PC-9 (cell line): Measurements from ENCODE around the gene EHMT1. TPM values are rescaled to one million over a fixed set of nuclear protein-coding genes. Genes with fewer than 3 reads are reported as not detected.

Experiments used
- BruUV-seq: library from RNA; stranded (reverse); fragments of 400-500 nt; replicated peaks from 2 replicates; lab custom pipeline; 2021; lab: Mats Ljungman, UMichigan
- CTCF ChIA-PET: fragments of 300-600 bp; sonication (Branson Sonifier 250); formaldehyde crosslinking; loops from one replicate; lab custom pipeline; 2022; ENCODE audit warnings: antibody characterized with exemption; lab: Charles Lee
- POLR2A ChIA-PET: fragments of 300-600 bp; sonication (Branson Sonifier 250); formaldehyde crosslinking; loops from one replicate; lab custom pipeline; 2022; ENCODE audit warnings: antibody characterized with exemption; ENCODE audit not compliant: unreplicated experiment; lab: Charles Lee
- DNase-seq, 2 experiments: peaks; one replicate each; pipeline versions ENCODE4 v3.0.0 to v3.0.0-alpha.2; 2015 to 2022; ENCODE audit warnings: mixed read lengths in 1 of 2
- H2AFZ ChIP-seq: fragments of 200-600 bp; sonication (generic); 2 replicates; pipeline ENCODE4 v1.8.1; 2017; ENCODE audit warnings: antibody characterized with exemption
- H3F3A ChIP-seq: fragments of 200-600 bp; sonication (generic); 2 replicates; pipeline ENCODE4 v1.8.1; 2017; ENCODE audit warnings: antibody characterized with exemption, mild to moderate bottlenecking, low read depth; ENCODE audit not compliant: insufficient read depth
- H3K27ac ChIP-seq: fragments of 200-600 bp; sonication (generic); 2 replicates; pipeline ENCODE4 v1.6.1; 2016; ENCODE audit warnings: mixed run types
- H3K27me3 ChIP-seq: fragments of 200-600 bp; sonication (generic); 2 replicates; pipeline ENCODE4 v1.6.1; 2016; ENCODE audit warnings: low read depth, mixed run types; ENCODE audit not compliant: insufficient read depth
- H3K36me3 ChIP-seq: fragments of 200-600 bp; sonication (generic); 2 replicates; pipeline ENCODE4 v1.6.1; 2016; ENCODE audit warnings: low read depth, mixed run types
- H3K4me1 ChIP-seq: fragments of 200-600 bp; sonication (generic); replicated peaks from 2 replicates; pipeline ENCODE4 v1.6.1; 2016; ENCODE audit warnings: mixed run types; ENCODE audit not compliant: insufficient read depth
- H3K4me2 ChIP-seq: fragments of 200-600 bp; sonication (generic); 2 replicates; pipeline ENCODE4 v1.6.1; 2017; ENCODE audit warnings: mixed run types
- H3K4me3 ChIP-seq: fragments of 200-600 bp; sonication (generic); 2 replicates; pipeline ENCODE4 v1.6.1; 2016; ENCODE audit warnings: mixed run types
- H3K79me2 ChIP-seq: fragments of 200-600 bp; sonication (generic); 2 replicates; pipeline ENCODE4 v1.6.1; 2017; ENCODE audit warnings: low read depth, mixed run types
- H3K9me2 ChIP-seq: fragments of 200-600 bp; sonication (generic); 2 replicates; pipeline ENCODE4 v1.8.1; 2017; ENCODE audit warnings: mild to moderate bottlenecking; ENCODE audit not compliant: insufficient read depth
- H3K9me3 ChIP-seq: fragments of 200-600 bp; sonication (generic); 2 replicates; pipeline ENCODE4 v1.8.1; 2016; ENCODE audit warnings: low read depth; ENCODE audit not compliant: insufficient read depth
- H4K20me1 ChIP-seq: fragments of 200-600 bp; sonication (generic); 2 replicates; pipeline ENCODE4 v1.8.1; 2017; ENCODE audit not compliant: insufficient read depth
- EZH2 ChIP-seq: fragments of 200-600 bp; sonication (generic); IDR thresholded peaks from 2 replicates; pipeline ENCODE4 v1.8.0; 2017; ENCODE audit warnings: antibody characterized with exemption, low read depth
- intact Hi-C: fragments of 100-400 bp; cut with micrococcal nuclease; formaldehyde crosslinking; loops from one replicate; pipeline ENCODE4 v1.10.0; 2022; ENCODE audit not compliant: unreplicated experiment
- total RNA-seq: library from RNA; stranded (reverse); gene quantifications from 2 replicates; pipeline ENCODE4 v1.2.3, GENCODE V29; 2021
- TF ChIP-seq, protein P1 (sequence below): fragments of 200-600 bp; sonication (generic); conservative IDR thresholded peaks from 2 replicates; pipeline ENCODE4 v1.6.1; 2017; ENCODE audit warnings: mixed run types, antibody characterized with exemption, mild to moderate bottlenecking, moderate library complexity

Gene EHMT1
- total RNA-seq, 1 experiment from 2014 or later = 116 TPM

GRCh38 chr9:137786511-137786920 lies 167.7 kb downstream of the EHMT1 start:
- Histone ChIP-seq H2AFZ (no peak overlapping the region), H3F3A (no peaks in the 10 kb centered on the region), H3K9me2 (no peaks in the 10 kb centered on the region), H3K4me1 (no peaks in the 10 kb centered on the region), H3K4me2 (no peak overlapping the region), H3K79me2 (no peaks in the 10 kb centered on the region), H3K27me3 (no peaks in the 10 kb centered on the region), H3K9me3 (no peaks in the 10 kb centered on the region), H3K4me3 (no peak overlapping the region), H3K27ac (no peak overlapping the region), H4K20me1 (peaks cover 5% of the 10 kb centered on the region), H3K36me3 (peaks cover 5% of the 10 kb centered on the region; the same call in 1 of the 2 replicates)
- CTCF ChIA-PET = no interaction called here
- POLR2A ChIA-PET = no interaction called here
- no TSS peak for BruUV-seq
- TF ChIP-seq, protein P1, sequence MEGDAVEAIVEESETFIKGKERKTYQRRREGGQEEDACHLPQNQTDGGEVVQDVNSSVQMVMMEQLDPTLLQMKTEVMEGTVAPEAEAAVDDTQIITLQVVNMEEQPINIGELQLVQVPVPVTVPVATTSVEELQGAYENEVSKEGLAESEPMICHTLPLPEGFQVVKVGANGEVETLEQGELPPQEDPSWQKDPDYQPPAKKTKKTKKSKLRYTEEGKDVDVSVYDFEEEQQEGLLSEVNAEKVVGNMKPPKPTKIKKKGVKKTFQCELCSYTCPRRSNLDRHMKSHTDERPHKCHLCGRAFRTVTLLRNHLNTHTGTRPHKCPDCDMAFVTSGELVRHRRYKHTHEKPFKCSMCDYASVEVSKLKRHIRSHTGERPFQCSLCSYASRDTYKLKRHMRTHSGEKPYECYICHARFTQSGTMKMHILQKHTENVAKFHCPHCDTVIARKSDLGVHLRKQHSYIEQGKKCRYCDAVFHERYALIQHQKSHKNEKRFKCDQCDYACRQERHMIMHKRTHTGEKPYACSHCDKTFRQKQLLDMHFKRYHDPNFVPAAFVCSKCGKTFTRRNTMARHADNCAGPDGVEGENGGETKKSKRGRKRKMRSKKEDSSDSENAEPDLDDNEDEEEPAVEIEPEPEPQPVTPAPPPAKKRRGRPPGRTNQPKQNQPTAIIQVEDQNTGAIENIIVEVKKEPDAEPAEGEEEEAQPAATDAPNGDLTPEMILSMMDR = no peak
- no peak for TF ChIP-seq EZH2
- no peak for DNase-seq
- intact Hi-C loops = no loop called here

DNA sequence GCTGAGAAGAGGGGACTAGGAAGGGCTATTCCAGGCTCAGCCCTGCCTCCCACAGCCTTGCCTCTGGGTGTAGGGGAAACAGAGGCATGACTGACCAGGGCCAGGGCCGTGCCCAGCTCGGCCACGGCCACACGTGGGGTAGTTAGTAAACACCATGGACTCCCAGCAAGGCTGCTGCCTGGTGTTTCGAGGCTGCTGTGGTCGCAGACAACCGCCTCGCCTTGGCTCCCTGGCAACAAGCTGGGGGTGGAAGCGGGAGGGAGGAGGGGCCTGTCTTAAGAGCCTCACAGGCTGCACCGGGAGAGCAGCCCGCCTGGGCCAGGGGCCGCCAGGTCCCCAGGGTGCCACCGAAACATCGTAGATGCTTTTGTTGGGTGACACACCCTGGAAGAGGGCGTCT lies 168.6 kb downstream of the EHMT1 start:
- H4K20me1 ChIP-seq = peaks cover 5% of the 10 kb centered on the region
- no peak for DNase-seq
- POLR2A ChIA-PET = no interaction called here
- peaks cover 5% of the 10 kb centered on the region; the same call in 1 of the 2 replicates for H3K36me3 ChIP-seq
- no peak overlapping the region for H3K27ac ChIP-seq
- no peak overlapping the region for H3K4me3 ChIP-seq
- intact Hi-C loops = no loop called here
- H2AFZ ChIP-seq = no peak overlapping the region
- H3K79me2 ChIP-seq = no peaks in the 10 kb centered on the region
- no TSS peak for BruUV-seq
- no peak overlapping the region for H3K4me2 ChIP-seq
- H3K9me2 ChIP-seq = no peaks in the 10 kb centered on the region
- no peaks in the 10 kb centered on the region for H3K9me3 ChIP-seq
- H3K27me3 ChIP-seq = no peaks in the 10 kb centered on the region
- H3F3A ChIP-seq = no peaks in the 10 kb centered on the region
- TF ChIP-seq EZH2 = no peak
- H3K4me1 ChIP-seq = no peaks in the 10 kb centered on the region
- CTCF ChIA-PET = no interaction called here

GRCh38 chr9:137787786-137788505 lies 169.1 kb downstream of the EHMT1 start:
- H3K4me3 ChIP-seq = no peak overlapping the region
- H3K27me3 ChIP-seq = no peaks in the 10 kb centered on the region
- H3K79me2 ChIP-seq = no peaks in the 10 kb centered on the region
- intact Hi-C loops = no loop called here
- POLR2A ChIA-PET = no interaction called here
- H3K27ac ChIP-seq = no peak overlapping the region
- H3K9me3 ChIP-seq = no peaks in the 10 kb centered on the region
- H3K9me2 ChIP-seq = no peaks in the 10 kb centered on the region
- CTCF ChIA-PET = no interaction called here
- H3K36me3 ChIP-seq = peaks cover 5% of the 10 kb centered on the region; the same call in 1 of the 2 replicates
- DNase-seq = no peak
- no peaks in the 10 kb centered on the region for H3K4me1 ChIP-seq
- H3K4me2 ChIP-seq = no peak overlapping the region
- no TSS peak for BruUV-seq
- H4K20me1 ChIP-seq = peaks cover 5% of the 10 kb centered on the region
- no peaks in the 10 kb centered on the region for H3F3A ChIP-seq
- H2AFZ ChIP-seq = no peak overlapping the region
- no peak for TF ChIP-seq EZH2
- TF ChIP-seq, protein P1 = no peak
